Natural killer cell (primary cell): ENCODE measurements around the gene ICA1L. TPM values are rescaled to one million over a fixed set of nuclear protein-coding genes. Genes with fewer than 3 reads are reported as not detected.

Source experiments
- ATAC-seq, 3 donors: fragments of 150-1000 bp in 2 of 3; fragments of 200-7000 bp in 1 of 3; cut with Tn5 transposase; 1 replicate in 1 of 3; 2 replicates in 2 of 3; pipeline ENCODE4 v1.10.0; 2021; ENCODE audit warnings: mild to moderate bottlenecking in 2 of 3, moderate library complexity in 2 of 3
- DNase-seq, 2 donors: peaks; one replicate each; pipeline versions ENCODE4 v3.0.0 to v3.0.0-alpha.2; 2013 to 2021; ENCODE audit warnings: mixed read lengths in 1 of 2
- H3K27ac ChIP-seq: one replicate; pipeline ENCODE4 v1.5.1; 2013; ENCODE audit warnings: mild to moderate bottlenecking, low read length
- H3K27me3 ChIP-seq: one replicate; pipeline ENCODE4 v1.6.1; 2013; ENCODE audit warnings: low read length; ENCODE audit not compliant: control insufficient read depth, insufficient read depth
- H3K36me3 ChIP-seq: one replicate; pipeline ENCODE4 v1.6.1; 2013; ENCODE audit warnings: low read length; ENCODE audit not compliant: control insufficient read depth, insufficient read depth
- H3K4me1 ChIP-seq: one replicate; pipeline ENCODE4 v1.6.1; 2013; ENCODE audit warnings: low read length; ENCODE audit not compliant: control insufficient read depth, insufficient read depth
- H3K4me3 ChIP-seq: one replicate; pipeline ENCODE4 v1.5.1; 2013; ENCODE audit warnings: low read length
- H3K9me3 ChIP-seq: one replicate; pipeline ENCODE4 v1.6.1; 2013; ENCODE audit warnings: low read length; ENCODE audit not compliant: control insufficient read depth, insufficient read depth
- H3K27ac Mint-ChIP-seq, 2 donors: one replicate each; pipeline ENCODE4 v1.8.0; 2022; ENCODE audit warnings: mild to moderate bottlenecking in 2 of 2, mixed read lengths in 2 of 2, moderate library complexity in 1 of 2
- H3K27me3 Mint-ChIP-seq, 2 donors: one replicate each; pipeline ENCODE4 v1.8.0; 2022; ENCODE audit warnings: low read depth in 2 of 2, mixed read lengths in 2 of 2
- H3K36me3 Mint-ChIP-seq: one replicate; pipeline ENCODE4 v1.8.0; 2022; ENCODE audit warnings: mixed read lengths
- H3K4me1 Mint-ChIP-seq, 2 donors: one replicate each; pipeline ENCODE4 v1.8.0; 2022; ENCODE audit warnings: mixed read lengths in 2 of 2
- H3K4me3 Mint-ChIP-seq: one replicate; pipeline ENCODE4 v1.8.0; 2022; ENCODE audit warnings: mild to moderate bottlenecking, moderate library complexity, mixed read lengths
- H3K9me3 Mint-ChIP-seq, 2 donors: one replicate each; pipeline ENCODE4 v1.8.0; 2022; ENCODE audit warnings: mixed read lengths in 2 of 2
- WGBS: methylation state at CpG from one replicate; pipeline ENCODE4 v1.1.7; 2013; ENCODE audit warnings: missing lambda C conversion rate; ENCODE audit not compliant: insufficient coverage; 5-methylcytosine and 5-hydroxymethylcytosine counted together
- intact Hi-C: fragments of 100-400 bp; cut with micrococcal nuclease; formaldehyde crosslinking; loops from one replicate; pipeline ENCODE4 v1.14.2; 2022
- total RNA-seq, 4 donors: library from RNA; stranded (reverse); fragments of 120-200 nt in 1 of 4; gene quantifications; one replicate each; pipeline versions ENCODE4 v1.2.3 to v1.2.4, GENCODE V29; 2013 to 2022
- TF ChIP-seq, protein P1 (sequence below): fragments of 200-600 bp; IDR thresholded peaks from one replicate; pipeline ENCODE4 v1.8.0; 2022; ENCODE audit warnings: antibody characterized with exemption

The ICA1L gene
- total RNA-seq, 3 donors from 2014 or later (not counting 1 experiment from before 2014, with no cell fraction given) = 9.0 to 15.5 (median 10.4) TPM

DNA sequence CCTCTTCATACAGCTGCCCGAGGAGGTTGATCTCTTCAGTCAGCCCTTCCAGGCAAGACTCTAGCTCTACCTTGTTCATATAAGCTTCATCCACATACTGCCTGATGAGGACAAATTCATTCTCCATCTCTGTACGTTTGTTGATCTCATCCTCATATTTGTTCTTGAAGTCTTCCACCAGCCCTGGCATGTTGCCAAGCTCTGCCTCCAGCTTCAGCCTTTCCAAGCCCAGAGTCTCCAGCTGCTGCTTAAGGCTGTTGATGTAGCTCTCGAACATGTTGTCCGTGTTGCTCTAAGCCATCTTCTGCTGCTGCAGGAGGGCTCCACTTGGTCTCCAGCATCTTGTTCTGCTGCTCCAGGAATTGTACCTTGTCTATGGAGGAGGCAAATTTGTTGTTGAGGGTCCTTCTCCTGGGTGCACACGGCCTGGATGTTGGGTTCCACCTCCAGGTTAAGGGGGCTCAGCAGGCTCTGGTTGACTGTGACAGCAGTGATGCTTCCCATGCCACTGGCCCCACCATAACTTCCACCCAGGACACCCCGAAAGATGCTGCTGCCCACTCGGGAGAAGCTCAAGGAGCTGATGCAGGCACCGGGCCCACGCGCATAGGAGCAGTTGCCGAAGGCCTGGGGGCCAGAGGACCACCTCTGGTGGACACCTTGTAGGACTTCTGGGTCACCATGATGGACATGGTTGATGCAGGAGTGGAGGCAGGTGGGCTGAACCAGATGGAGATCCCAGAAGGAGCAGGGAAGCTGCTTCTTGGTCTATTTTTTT, 30.3 kb downstream of the ICA1L start:
- DNase-seq (no peak), ATAC-seq (no peak)
- Mint-ChIP-seq H3K4me1 (no peaks in the 10 kb centered on the region), H3K27ac (no peak overlapping the region), H3K36me3 (peaks cover 13% of the 10 kb centered on the region), H3K9me3 (peaks cover 2 to 7% of the 10 kb centered on the region in 2 donors), H3K4me3 (no peak overlapping the region), H3K27me3 (no peaks in the 10 kb centered on the region)
- intact Hi-C loops = no loop called here
- no peak overlapping the region for H3K27ac ChIP-seq
- WGBS = 97% methylated on average over 11 of the region's 11 CpGs
- no peaks in the 10 kb centered on the region for H3K27me3 ChIP-seq
- no peak overlapping the region for H3K4me3 ChIP-seq
- H3K4me1 ChIP-seq = no peaks in the 10 kb centered on the region
- TF ChIP-seq, protein P1, sequence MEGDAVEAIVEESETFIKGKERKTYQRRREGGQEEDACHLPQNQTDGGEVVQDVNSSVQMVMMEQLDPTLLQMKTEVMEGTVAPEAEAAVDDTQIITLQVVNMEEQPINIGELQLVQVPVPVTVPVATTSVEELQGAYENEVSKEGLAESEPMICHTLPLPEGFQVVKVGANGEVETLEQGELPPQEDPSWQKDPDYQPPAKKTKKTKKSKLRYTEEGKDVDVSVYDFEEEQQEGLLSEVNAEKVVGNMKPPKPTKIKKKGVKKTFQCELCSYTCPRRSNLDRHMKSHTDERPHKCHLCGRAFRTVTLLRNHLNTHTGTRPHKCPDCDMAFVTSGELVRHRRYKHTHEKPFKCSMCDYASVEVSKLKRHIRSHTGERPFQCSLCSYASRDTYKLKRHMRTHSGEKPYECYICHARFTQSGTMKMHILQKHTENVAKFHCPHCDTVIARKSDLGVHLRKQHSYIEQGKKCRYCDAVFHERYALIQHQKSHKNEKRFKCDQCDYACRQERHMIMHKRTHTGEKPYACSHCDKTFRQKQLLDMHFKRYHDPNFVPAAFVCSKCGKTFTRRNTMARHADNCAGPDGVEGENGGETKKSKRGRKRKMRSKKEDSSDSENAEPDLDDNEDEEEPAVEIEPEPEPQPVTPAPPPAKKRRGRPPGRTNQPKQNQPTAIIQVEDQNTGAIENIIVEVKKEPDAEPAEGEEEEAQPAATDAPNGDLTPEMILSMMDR = no peak
- H3K9me3 ChIP-seq = peaks cover 12% of the 10 kb centered on the region
- no peaks in the 10 kb centered on the region for H3K36me3 ChIP-seq

DNA sequence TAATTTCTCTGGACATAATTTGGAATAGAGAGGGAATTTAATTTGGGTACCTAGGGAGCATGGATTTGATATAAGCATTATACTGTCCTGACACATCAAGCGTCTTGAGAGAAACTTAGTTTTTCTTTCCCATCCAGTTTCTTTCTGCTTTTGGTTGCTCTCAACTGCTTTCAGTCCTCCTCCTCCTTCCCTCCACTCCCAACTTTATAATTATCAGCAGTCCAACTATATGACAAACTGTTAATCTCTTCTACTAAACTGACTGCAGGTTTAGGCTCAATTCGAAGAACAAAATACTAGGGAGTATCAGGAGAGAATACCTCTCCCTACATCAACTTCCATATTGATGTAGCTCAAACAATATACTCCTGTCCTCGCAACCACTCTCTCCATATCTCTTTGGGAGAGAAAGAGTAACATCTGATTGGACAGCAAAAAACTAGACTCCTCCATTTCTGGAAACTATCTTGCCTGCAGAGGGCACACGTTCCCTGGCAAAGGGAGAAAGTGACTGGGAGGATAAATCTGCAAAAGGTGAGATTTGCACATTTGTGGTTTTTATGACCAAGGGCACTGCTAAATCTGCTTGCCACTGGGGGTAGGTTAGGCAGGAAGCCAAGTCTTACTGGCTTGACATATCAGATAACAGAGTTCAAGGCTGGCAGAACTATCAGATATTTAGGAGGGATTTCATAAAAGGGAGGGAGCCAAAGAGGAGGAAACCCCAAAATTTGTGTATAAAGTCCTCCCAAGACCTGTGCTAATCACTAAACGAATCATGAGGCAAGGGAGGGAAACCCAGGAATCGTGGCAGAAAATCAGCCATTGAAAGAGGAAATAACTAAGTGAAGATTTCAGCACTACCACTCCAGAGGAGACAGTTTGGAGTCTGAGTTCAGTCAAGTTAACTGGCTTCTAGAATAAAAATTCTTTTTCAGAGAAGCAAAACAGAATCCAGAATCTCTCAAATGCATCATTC, 40.0 kb downstream of the ICA1L start:
- peak overlapping the region in 1 of 2 donors; percentile 52 for H3K27ac Mint-ChIP-seq

DNA sequence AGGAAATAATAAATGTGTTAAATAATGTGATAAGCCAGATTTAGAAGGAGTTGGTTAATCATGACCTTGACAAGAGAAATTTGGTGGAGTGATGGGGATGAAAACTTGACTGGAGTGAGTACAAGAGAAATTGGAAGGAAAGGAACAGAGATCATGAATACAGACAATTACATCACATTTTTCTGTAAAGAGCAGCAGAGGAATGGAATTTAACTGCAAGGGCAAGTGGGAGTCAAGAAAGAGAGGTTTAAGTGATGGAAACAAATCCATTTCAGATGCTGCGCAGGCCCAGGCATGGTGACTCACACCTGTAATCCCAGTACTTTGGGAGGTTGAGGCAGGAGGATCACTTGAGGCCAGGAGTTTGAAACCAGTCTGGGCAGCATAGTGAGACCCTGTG, 46.7 kb downstream of the ICA1L start:
- WGBS = 100% methylated on average over 1 of the region's 1 CpG
- ATAC-seq = no peak
- TF ChIP-seq, protein P1 = no peak
- Mint-ChIP-seq H3K4me3 (no peak overlapping the region), H3K9me3 (no peaks in the 10 kb centered on the region), H3K36me3 (no peaks in the 10 kb centered on the region), H3K27ac (no peak overlapping the region), H3K27me3 (no peaks in the 10 kb centered on the region), H3K4me1 (no peaks in the 10 kb centered on the region)
- Histone ChIP-seq H3K27me3 (no peaks in the 10 kb centered on the region), H3K36me3 (no peaks in the 10 kb centered on the region), H3K27ac (no peak overlapping the region), H3K9me3 (no peaks in the 10 kb centered on the region), H3K4me3 (no peak overlapping the region), H3K4me1 (no peaks in the 10 kb centered on the region)
- intact Hi-C loops = no loop called here
- no peak for DNase-seq

More for the DNA sequence above, 40.0 kb downstream of the ICA1L start:
- Mint-ChIP-seq H3K27me3 (peaks cover 0 to 9% of the 10 kb centered on the region in 2 donors), H3K9me3 (no peaks in the 10 kb centered on the region), H3K36me3 (no peaks in the 10 kb centered on the region), H3K4me1 (peaks cover 9 to 10% of the 10 kb centered on the region in 2 donors), H3K4me3 (peak overlapping the region; percentile 32)
- no peaks in the 10 kb centered on the region for H3K36me3 ChIP-seq
- H3K9me3 ChIP-seq = no peaks in the 10 kb centered on the region
- intact Hi-C loops = loop anchor here (1.0 to 5.0 kb wide), 2 partner anchors 41 to 623 kb away; partner anchors contain the start of gene ICA1L
- H3K4me1 ChIP-seq = peaks cover 5% of the 10 kb centered on the region
- no peaks in the 10 kb centered on the region for H3K27me3 ChIP-seq
- H3K4me3 ChIP-seq = no peak overlapping the region
- WGBS = 25% methylated on average over 5 of the region's 6 CpGs
- no peak overlapping the region for H3K27ac ChIP-seq
- peak; percentile 71 to 94 (median 93) for ATAC-seq
- DNase-seq = peak; percentile 19 to 72
- TF ChIP-seq, protein P1 = peak; percentile 43
